HG03060 (cell line): ENCODE results near the gene MYO15B.
"Not testable (repeated sequence)": the region's sequence is repeated elsewhere in the genome, so short reads cannot be mapped to it uniquely, and the experiment has no call there.

ENCODE experiments used
- ATAC-seq: cut with Tn5 transposase; IDR thresholded peaks from one replicate; pipeline ENCODE4 v1.9.1; 2021; ENCODE audit warnings: low read depth, moderate number of reproducible peaks; ENCODE audit not compliant: unreplicated experiment

MYO15B gene

GRCh38 chr17:75574404-75575036, 13.1 kb upstream of the MYO15B start:
- ATAC-seq = no peak

- ATAC-seq = no peak
Measured at GRCh38 chr17:75575197-75575596, 12.4 kb upstream of the MYO15B start.

- no peak for ATAC-seq
Measured at GRCh38 chr17:75575728-75576127, 11.9 kb upstream of the MYO15B start.

- no peak for ATAC-seq
Measured at GRCh38 chr17:75576661-75577060, 10.9 kb upstream of the MYO15B start.

GRCh38 chr17:75581121-75581725, 6.4 kb upstream of the MYO15B start:
- ATAC-seq = not testable (repeated sequence)

GRCh38 chr17:75583197-75583596, 4.4 kb upstream of the MYO15B start:
- ATAC-seq = not testable (repeated sequence)

GRCh38 chr17:75584849-75585175, 2.8 kb upstream of the MYO15B start:
- ATAC-seq = no peak

- ATAC-seq = no peak
Measured at GRCh38 chr17:75588596-75589011, 1.0 kb downstream of the MYO15B start.

- ATAC-seq = no peak
Measured at GRCh38 chr17:75589012-75589918, 1.7 kb downstream of the MYO15B start.

GRCh38 chr17:75589919-75590303, 2.3 kb downstream of the MYO15B start:
- no peak for ATAC-seq

- ATAC-seq = no peak
Measured at GRCh38 chr17:75590314-75590761, 2.7 kb downstream of the MYO15B start.

- ATAC-seq = no peak
Measured at GRCh38 chr17:75590849-75591721, 3.5 kb downstream of the MYO15B start.

GRCh38 chr17:75591722-75592302, 4.2 kb downstream of the MYO15B start:
- ATAC-seq = no peak

GRCh38 chr17:75592348-75593020, 4.9 kb downstream of the MYO15B start:
- no peak for ATAC-seq

- ATAC-seq = not testable (repeated sequence)
Measured at GRCh38 chr17:75593430-75593829, 5.8 kb downstream of the MYO15B start.

GRCh38 chr17:75594499-75595283, 7.1 kb downstream of the MYO15B start:
- ATAC-seq = no peak

GRCh38 chr17:75595284-75595919, 7.8 kb downstream of the MYO15B start:
- no peak for ATAC-seq

- ATAC-seq = no peak
Measured at GRCh38 chr17:75595920-75596313, 8.3 kb downstream of the MYO15B start.
